CD14-positive monocyte (primary cell): ENCODE measurements around the gene SPON1. TPM values are rescaled to one million over a fixed set of nuclear protein-coding genes. Genes with fewer than 3 reads are reported as not detected.

Experiments
- DNase-seq, 3 donors: peaks; one replicate each; pipeline ENCODE4 v3.0.0-alpha.2; 2011 to 2022
- H2AFZ ChIP-seq: 2 replicates; pipeline ENCODE4 v1.6.0; 2012; ENCODE audit warnings: mild to moderate bottlenecking, low read depth, low read length, inconsistent platforms; ENCODE audit not compliant: insufficient read depth, poor library complexity, severe bottlenecking
- H3K27ac ChIP-seq, 2 donors: 1 replicate in 1 of 2; 2 replicates in 1 of 2; pipeline ENCODE4 v1.5.1; 2012 to 2013; ENCODE audit warnings: low read length in 2 of 2, control low read depth in 1 of 2, inconsistent platforms in 1 of 2, low read depth in 1 of 2, mild to moderate bottlenecking in 1 of 2
- H3K27me3 ChIP-seq, 2 donors: one replicate each; pipeline versions ENCODE4 v1.6.0 to v1.6.1; 2011 to 2013; ENCODE audit warnings: low read length in 2 of 2; ENCODE audit not compliant: control insufficient read depth in 2 of 2, insufficient read depth in 2 of 2
- H3K36me3 ChIP-seq, 2 donors: replicated peaks in 1 of 2; 1 replicate in 1 of 2; 2 replicates in 1 of 2; pipeline versions ENCODE4 v1.5.1 to v1.6.1; 2012 to 2013; ENCODE audit warnings: low read length in 2 of 2, control low read depth in 1 of 2, inconsistent platforms in 1 of 2, mild to moderate bottlenecking in 1 of 2; ENCODE audit not compliant: insufficient read depth in 2 of 2, control insufficient read depth in 1 of 2
- H3K4me1 ChIP-seq, 2 donors: 1 replicate in 1 of 2; 2 replicates in 1 of 2; pipeline versions ENCODE4 v1.5.1 to v1.6.1; 2012 to 2013; ENCODE audit warnings: low read length in 2 of 2, control low read depth in 1 of 2, inconsistent platforms in 1 of 2, mild to moderate bottlenecking in 1 of 2, moderate library complexity in 1 of 2; ENCODE audit not compliant: insufficient read depth in 2 of 2, control insufficient read depth in 1 of 2
- H3K4me2 ChIP-seq: replicated peaks from 2 replicates; pipeline ENCODE3; 2012; ENCODE audit warnings: low read length, moderate library complexity, mild to moderate bottlenecking; ENCODE audit not compliant: poor library complexity, severe bottlenecking; ENCODE audit errors: extremely low read depth
- H3K4me3 ChIP-seq, 3 experiments: fragments of 200-600 bp in 1 of 3; sonication (generic) in 1 of 3; replicated peaks in 1 of 3; 1 replicate in 2 of 3; 2 replicates in 1 of 3; pipeline ENCODE4 v1.5.1; 2011 to 2013; ENCODE audit warnings: low read length in 3 of 3, mild to moderate bottlenecking in 3 of 3, control low read depth in 2 of 3, low read depth in 2 of 3, inconsistent platforms in 1 of 3, moderate library complexity in 1 of 3
- H3K79me2 ChIP-seq: 2 replicates; pipeline ENCODE4 v1.6.0; 2012; ENCODE audit warnings: mild to moderate bottlenecking, control low read depth, inconsistent platforms, low read length, moderate library complexity; ENCODE audit not compliant: insufficient read depth
- H3K9ac ChIP-seq: 2 replicates; pipeline ENCODE4 v1.6.0; 2017; ENCODE audit warnings: low read length, mild to moderate bottlenecking; ENCODE audit not compliant: insufficient read depth, poor library complexity, severe bottlenecking
- H3K9me3 ChIP-seq, 2 donors: replicated peaks in 1 of 2; 1 replicate in 1 of 2; 2 replicates in 1 of 2; pipeline versions ENCODE4 v1.5.1 to v1.6.1; 2012 to 2013; ENCODE audit warnings: low read length in 2 of 2, control low read depth in 1 of 2; ENCODE audit not compliant: control insufficient read depth in 1 of 2, insufficient read depth in 1 of 2
- H4K20me1 ChIP-seq: 2 replicates; pipeline ENCODE4 v1.6.0; 2012; ENCODE audit warnings: mild to moderate bottlenecking, low read length, control low read depth, moderate library complexity; ENCODE audit not compliant: insufficient read depth
- H3K27ac Mint-ChIP-seq, 7 donors: one replicate each; pipeline ENCODE4 v1.8.0; 2020; ENCODE audit warnings: mild to moderate bottlenecking in 7 of 7, mixed read lengths in 7 of 7, moderate library complexity in 6 of 7, inconsistent platforms in 2 of 7
- H3K27me3 Mint-ChIP-seq, 3 donors: one replicate each; pipeline ENCODE4 v1.8.0; 2021 to 2022; ENCODE audit warnings: low read depth in 3 of 3, mild to moderate bottlenecking in 3 of 3, mixed read lengths in 3 of 3, moderate library complexity in 3 of 3, inconsistent platforms in 1 of 3
- H3K36me3 Mint-ChIP-seq, 2 donors: one replicate each; pipeline ENCODE4 v1.8.0; 2020; ENCODE audit warnings: mixed read lengths in 2 of 2, inconsistent platforms in 1 of 2, mild to moderate bottlenecking in 1 of 2
- H3K4me1 Mint-ChIP-seq: one replicate; pipeline ENCODE4 v1.8.0; 2020; ENCODE audit warnings: mild to moderate bottlenecking, mixed read lengths
- H3K4me3 Mint-ChIP-seq, 2 donors: one replicate each; pipeline ENCODE4 v1.8.0; 2020; ENCODE audit warnings: mild to moderate bottlenecking in 2 of 2, mixed read lengths in 2 of 2, moderate library complexity in 1 of 2
- H3K9me3 Mint-ChIP-seq, 7 donors: one replicate each; pipeline ENCODE4 v1.8.0; 2020 to 2022; ENCODE audit warnings: mixed read lengths in 7 of 7, mild to moderate bottlenecking in 6 of 7, moderate library complexity in 6 of 7, inconsistent platforms in 2 of 7
- WGBS: methylation state at CpG from one replicate; pipeline ENCODE4 v1.1.5; 2013; ENCODE audit warnings: missing lambda C conversion rate; ENCODE audit not compliant: insufficient coverage; 5-methylcytosine and 5-hydroxymethylcytosine counted together
- intact Hi-C, 2 donors: fragments of 100-400 bp; cut with micrococcal nuclease; formaldehyde crosslinking; loops; one replicate each; pipeline versions ENCODE4 v1.15.0 to v1.15.1; 2023
- polyA plus RNA-seq, 3 donors: library from polyadenylated mRNA; depleted of rRNA in 1 of 3; unstranded in 2 of 3; stranded (reverse) in 1 of 3; fragments of 300-500 nt in 2 of 3; fragments of >200 nt in 1 of 3; fragmentation: Illumina TruSeq in 2 of 3; gene quantifications; 1 replicate in 2 of 3; 2 replicates in 1 of 3; pipeline ENCODE4 v1.2.3, GENCODE V29; 2012 to 2021
- TF ChIP-seq, protein P1 (sequence below): fragments of 200-600 bp; IDR thresholded peaks from one replicate; pipeline ENCODE4 v1.8.0; 2022; ENCODE audit warnings: antibody characterized with exemption, mild to moderate bottlenecking

The SPON1 gene
- polyA plus RNA-seq, 3 donors: not detected

GRCh38 chr11:14107050-14107430 lies 144.5 kb downstream of the SPON1 start:
- H3K4me3 Mint-ChIP-seq: no peak overlapping the region
- Histone ChIP-seq H3K9ac (no peak overlapping the region), H3K4me2 (no peak overlapping the region), H2AFZ (no peak overlapping the region), H3K36me3 (no peaks in the 10 kb centered on the region), H3K79me2 (no peaks in the 10 kb centered on the region), H3K4me1 (no peaks in the 10 kb centered on the region), H3K9me3 (no peaks in the 10 kb centered on the region), H4K20me1 (no peaks in the 10 kb centered on the region), H3K4me3 (no peak overlapping the region), H3K27ac (no peak overlapping the region), H3K27me3 (no peaks in the 10 kb centered on the region)
- no peaks in the 10 kb centered on the region for H3K9me3 Mint-ChIP-seq
- H3K27ac Mint-ChIP-seq: no peak overlapping the region
- DNase-seq: no peak
- TF ChIP-seq, protein P1, sequence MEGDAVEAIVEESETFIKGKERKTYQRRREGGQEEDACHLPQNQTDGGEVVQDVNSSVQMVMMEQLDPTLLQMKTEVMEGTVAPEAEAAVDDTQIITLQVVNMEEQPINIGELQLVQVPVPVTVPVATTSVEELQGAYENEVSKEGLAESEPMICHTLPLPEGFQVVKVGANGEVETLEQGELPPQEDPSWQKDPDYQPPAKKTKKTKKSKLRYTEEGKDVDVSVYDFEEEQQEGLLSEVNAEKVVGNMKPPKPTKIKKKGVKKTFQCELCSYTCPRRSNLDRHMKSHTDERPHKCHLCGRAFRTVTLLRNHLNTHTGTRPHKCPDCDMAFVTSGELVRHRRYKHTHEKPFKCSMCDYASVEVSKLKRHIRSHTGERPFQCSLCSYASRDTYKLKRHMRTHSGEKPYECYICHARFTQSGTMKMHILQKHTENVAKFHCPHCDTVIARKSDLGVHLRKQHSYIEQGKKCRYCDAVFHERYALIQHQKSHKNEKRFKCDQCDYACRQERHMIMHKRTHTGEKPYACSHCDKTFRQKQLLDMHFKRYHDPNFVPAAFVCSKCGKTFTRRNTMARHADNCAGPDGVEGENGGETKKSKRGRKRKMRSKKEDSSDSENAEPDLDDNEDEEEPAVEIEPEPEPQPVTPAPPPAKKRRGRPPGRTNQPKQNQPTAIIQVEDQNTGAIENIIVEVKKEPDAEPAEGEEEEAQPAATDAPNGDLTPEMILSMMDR: no peak
- intact Hi-C loops: no loop called here
- no peaks in the 10 kb centered on the region for H3K4me1 Mint-ChIP-seq
- H3K27me3 Mint-ChIP-seq: peaks cover 0 to 3% (median 0%) of the 10 kb centered on the region in 3 donors
- WGBS: 93% methylated on average over 3 of the region's 4 CpGs
- H3K36me3 Mint-ChIP-seq: no peaks in the 10 kb centered on the region

DNA sequence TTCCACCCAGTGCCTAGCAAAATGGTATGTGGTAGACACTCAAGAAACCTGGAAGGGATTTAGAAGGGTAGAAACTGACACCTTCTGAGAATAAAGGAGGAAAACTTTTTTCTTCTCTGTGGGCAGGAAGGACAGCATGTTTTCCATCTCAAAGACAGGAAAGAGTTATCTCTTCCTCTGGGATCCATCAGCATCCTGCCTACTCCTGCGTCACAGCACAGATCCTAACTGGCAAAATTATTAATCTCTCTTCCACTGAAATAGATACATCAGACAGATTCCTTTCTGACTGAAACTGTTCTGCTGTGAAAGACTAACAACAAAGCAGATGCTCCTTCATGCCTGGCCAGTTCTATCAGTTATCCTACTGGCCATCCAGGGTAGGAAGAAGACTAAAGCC lies 147.2 kb downstream of the SPON1 start:
- Histone ChIP-seq H3K4me3 (no peak overlapping the region), H3K4me2 (no peak overlapping the region), H3K36me3 (no peaks in the 10 kb centered on the region), H3K27me3 (no peaks in the 10 kb centered on the region), H3K79me2 (no peaks in the 10 kb centered on the region), H3K4me1 (no peaks in the 10 kb centered on the region), H2AFZ (no peak overlapping the region), H4K20me1 (no peaks in the 10 kb centered on the region), H3K9ac (no peak overlapping the region), H3K9me3 (no peaks in the 10 kb centered on the region), H3K27ac (no peak overlapping the region)
- TF ChIP-seq, protein P1: no peak
- Mint-ChIP-seq H3K27me3 (peaks cover 0 to 3% (median 0%) of the 10 kb centered on the region in 3 donors), H3K27ac (no peak overlapping the region), H3K9me3 (peaks cover 0 to 6% (median 0%) of the 10 kb centered on the region in 7 donors), H3K36me3 (no peaks in the 10 kb centered on the region), H3K4me1 (no peaks in the 10 kb centered on the region), H3K4me3 (no peak overlapping the region)
- no peak for DNase-seq
- intact Hi-C loops: no loop called here
- 100% methylated on average over 1 of the region's 1 CpG for WGBS
